HCT116 (cell line): Measurements from ENCODE around the gene COL9A3. TPM values are rescaled to one million over a fixed set of nuclear protein-coding genes. Genes with fewer than 3 reads are reported as not detected.

ENCODE experiments used
- ATAC-seq: fragments of 200-7000 bp; cut with Tn5 transposase; 2 replicates; pipeline ENCODE4 v1.9.1; 2020; ENCODE audit warnings: mild to moderate bottlenecking, moderate library complexity
- BruUV-seq: library from RNA; stranded (reverse); fragments of 400-500 nt; replicated peaks from 2 replicates; lab custom pipeline; 2021; lab: Mats Ljungman, UMichigan
- CTCF ChIA-PET: fragments of 300-600 bp; sonication (Branson Sonifier 250); formaldehyde crosslinking; loops from one replicate; lab custom pipeline; 2021; ENCODE audit warnings: antibody characterized with exemption; lab: Charles Lee
- POLR2A ChIA-PET: fragments of 300-600, 350-600 bp; sonication (Branson Sonifier 250); formaldehyde crosslinking; loops from one replicate; lab custom pipeline; 2021; ENCODE audit warnings: antibody characterized with exemption; lab: Charles Lee
- RAD21 ChIA-PET, 2 experiments: fragments of 300-600 bp; sonication (Branson Sonifier 250); formaldehyde crosslinking; loops; one replicate each; lab custom pipeline; 2023; ENCODE audit warnings: low total read pairs in 2 of 2; ENCODE audit not compliant: uncharacterized antibody in 2 of 2, unreplicated experiment in 2 of 2, low non-redundant PET in 1 of 2; lab: Charles Lee
- DNase-seq: peaks from one replicate; pipeline ENCODE4 v3.0.0-alpha.2; 2010; ENCODE audit warnings: low read depth, low spot score
- H2AFZ ChIP-seq: fragments of 200-600 bp; shearing (Covaris generic), sonication (generic); 2 replicates; pipeline ENCODE4 v1.6.1; 2017; ENCODE audit warnings: low read depth, mixed run types, mixed read lengths, antibody characterized with exemption, low read length; ENCODE audit not compliant: poor library complexity, severe bottlenecking
- H3K27ac ChIP-seq: 2 replicates; pipeline ENCODE4 v1.5.1; 2012; ENCODE audit warnings: low read depth, low read length
- H3K27me3 ChIP-seq: fragments of 200-600 bp; sonication (generic); 2 replicates; pipeline ENCODE4 v1.6.1; 2016; ENCODE audit warnings: mixed run types, low read length, mixed read lengths; ENCODE audit not compliant: insufficient read depth
- H3K36me3 ChIP-seq, 2 experiments: fragments of 200-500 bp in 1 of 2; fragments of 200-600 bp in 1 of 2; sonication (Bioruptor generic) in 1 of 2; sonication (generic) in 1 of 2; 2 replicates each; pipeline versions ENCODE4 v1.5.1 to v1.6.1; 2014 to 2016; ENCODE audit warnings: low read length in 2 of 2, inconsistent platforms in 1 of 2, mixed read lengths in 1 of 2, mixed run types in 1 of 2; ENCODE audit not compliant: insufficient read depth in 2 of 2, control insufficient read depth in 1 of 2
- H3K4me1 ChIP-seq, 2 experiments: fragments of 200-600 bp in 1 of 2; sonication (generic) in 1 of 2; 2 replicates each; pipeline versions ENCODE4 v1.5.1 to v1.6.1; 2012 to 2017; ENCODE audit warnings: low read length in 2 of 2, inconsistent platforms in 1 of 2, mild to moderate bottlenecking in 1 of 2, mixed read lengths in 1 of 2, mixed run types in 1 of 2, moderate library complexity in 1 of 2; ENCODE audit not compliant: insufficient read depth in 2 of 2, control insufficient read depth in 1 of 2
- H3K4me2 ChIP-seq: fragments of 200-600 bp; sonication (generic); 2 replicates; pipeline ENCODE4 v1.6.1; 2017; ENCODE audit warnings: mixed run types, low read length, mixed read lengths
- H3K4me3 ChIP-seq, 2 experiments: fragments of 200-600 bp in 1 of 2; sonication (generic) in 1 of 2; replicated peaks in 1 of 2; 2 replicates each; pipeline ENCODE4 v1.5.1; 2011 to 2016; ENCODE audit warnings: low read length in 2 of 2, control low read depth in 1 of 2, low read depth in 1 of 2, mild to moderate bottlenecking in 1 of 2, mixed read lengths in 1 of 2, mixed run types in 1 of 2
- H3K79me2 ChIP-seq: fragments of 200-600 bp; sonication (generic); 2 replicates; pipeline ENCODE4 v1.6.1; 2017; ENCODE audit warnings: mild to moderate bottlenecking, mixed run types, low read length, moderate library complexity, mixed read lengths; ENCODE audit not compliant: insufficient read depth
- H3K9ac ChIP-seq: fragments of 200-600 bp; sonication (generic); 2 replicates; pipeline ENCODE4 v1.6.1; 2016; ENCODE audit warnings: low read length, mixed read lengths
- H3K9me2 ChIP-seq: fragments of 200-600 bp; sonication (generic), shearing (Covaris generic); 2 replicates; pipeline ENCODE4 v1.6.1; 2017; ENCODE audit warnings: mixed run types, mild to moderate bottlenecking, moderate library complexity; ENCODE audit not compliant: insufficient read depth
- H3K9me3 ChIP-seq, 2 experiments: fragments of 200-500 bp in 1 of 2; fragments of 200-600 bp in 1 of 2; sonication (Bioruptor generic) in 1 of 2; sonication (generic) in 1 of 2; 2 replicates each; pipeline ENCODE4 v1.6.1; 2014 to 2017; ENCODE audit warnings: low read length in 2 of 2, mixed read lengths in 2 of 2, inconsistent platforms in 1 of 2, low read depth in 1 of 2, mild to moderate bottlenecking in 1 of 2, mixed run types in 1 of 2, moderate library complexity in 1 of 2; ENCODE audit not compliant: control insufficient read depth in 1 of 2, insufficient read depth in 1 of 2
- H4K20me1 ChIP-seq: fragments of 200-600 bp; sonication (generic), shearing (Covaris generic); 2 replicates; pipeline ENCODE4 v1.6.1; 2017; ENCODE audit warnings: mixed run types, mild to moderate bottlenecking, moderate library complexity; ENCODE audit not compliant: insufficient read depth
- ATF3 ChIP-seq: IDR thresholded peaks from 2 replicates; pipeline ENCODE4 v1.6.1; 2012
- CBX3 ChIP-seq: IDR thresholded peaks from 2 replicates; pipeline ENCODE4 v1.6.1; 2012; ENCODE audit warnings: low read depth
- CEBPB ChIP-seq: IDR thresholded peaks from 2 replicates; pipeline ENCODE4 v1.6.1; 2012; ENCODE audit warnings: low read depth
- CTCF ChIP-seq, 3 experiments: fragments of 200-600 bp in 1 of 3; sonication (generic) in 1 of 3; IDR thresholded peaks in 2 of 3; conservative IDR thresholded peaks in 1 of 3; 2 replicates each; pipeline ENCODE4 v1.5.1; 2012 to 2017; ENCODE audit warnings: low read depth in 2 of 3, low read length in 2 of 3, antibody characterized with exemption in 1 of 3, borderline replicate concordance in 1 of 3, control low read depth in 1 of 3, mild to moderate bottlenecking in 1 of 3, mixed read lengths in 1 of 3, mixed run types in 1 of 3, moderate library complexity in 1 of 3; ENCODE audit not compliant: insufficient read depth in 1 of 3
- EGR1 ChIP-seq: IDR thresholded peaks from 2 replicates; pipeline ENCODE4 v1.6.1; 2012; ENCODE audit warnings: low read depth
- EZH2 ChIP-seq: fragments of 200-600 bp; sonication (generic); IDR thresholded peaks from 2 replicates; pipeline ENCODE4 v1.6.1; 2017; ENCODE audit warnings: antibody characterized with exemption, mixed run types
- EZH2phosphoT487 ChIP-seq: fragments of 200-600 bp; IDR thresholded peaks from 2 replicates; pipeline ENCODE4 v1.6.1; 2018; ENCODE audit warnings: antibody characterized with exemption, borderline replicate concordance
- JUND ChIP-seq: IDR thresholded peaks from 2 replicates; pipeline ENCODE4 v1.6.1; 2012
- MAX ChIP-seq: IDR thresholded peaks from 2 replicates; pipeline ENCODE4 v1.6.1; 2012
- POLR2A ChIP-seq: IDR thresholded peaks from 2 replicates; pipeline ENCODE4 v1.7.0; 2011; ENCODE audit warnings: borderline replicate concordance; ENCODE audit not compliant: insufficient read depth, insufficient read length; ENCODE audit errors: extremely low read depth
- RAD21 ChIP-seq: IDR thresholded peaks from 2 replicates; pipeline ENCODE4 v1.6.1; 2012; ENCODE audit warnings: low read depth, mild to moderate bottlenecking
- REST ChIP-seq: IDR thresholded peaks from 2 replicates; pipeline ENCODE4 v1.6.1; 2012; ENCODE audit warnings: low read depth
- SIN3A ChIP-seq: IDR thresholded peaks from 2 replicates; pipeline ENCODE4 v1.6.1; 2012; ENCODE audit warnings: low read depth
- SP1 ChIP-seq: IDR thresholded peaks from 2 replicates; pipeline ENCODE4 v1.6.1; 2012; ENCODE audit warnings: low read depth
- YY1 ChIP-seq: IDR thresholded peaks from 2 replicates; pipeline ENCODE4 v1.6.1; 2011; ENCODE audit warnings: low read length, low read depth, moderate library complexity, mild to moderate bottlenecking; ENCODE audit not compliant: insufficient replicate concordance; ENCODE audit errors: extremely low read depth
- ZBTB33 ChIP-seq: IDR thresholded peaks from 2 replicates; pipeline ENCODE4 v1.6.1; 2011; ENCODE audit warnings: mild to moderate bottlenecking, low read length, moderate library complexity; ENCODE audit not compliant: insufficient replicate concordance; ENCODE audit errors: extremely low read depth
- ZFX ChIP-seq: fragments of 450-650 bp; IDR thresholded peaks from 2 replicates; pipeline ENCODE4 v1.6.1; 2017
- ZNF274 ChIP-seq: fragments of 200-500 bp; sonication (Bioruptor generic); IDR thresholded peaks from 2 replicates; pipeline ENCODE4 v1.6.1; 2014; ENCODE audit warnings: mild to moderate bottlenecking, low read depth, low read length, inconsistent platforms
- intact Hi-C: fragments of 100-400 bp; cut with micrococcal nuclease; formaldehyde crosslinking; loops from 2 replicates; pipeline ENCODE4 v1.10.0; 2022
- total RNA-seq: library from RNA; stranded (reverse); gene quantifications from one replicate; pipeline ENCODE4 v1.2.1, GENCODE V29; 2021; ENCODE audit not compliant: unreplicated experiment

The COL9A3 gene
- total RNA-seq, 1 experiment from 2014 or later = 29.7 TPM

GRCh38 chr20:62829231-62830230 lies 12.7 kb downstream of the COL9A3 start:
- Histone ChIP-seq H4K20me1 (no peaks in the 10 kb centered on the region), H3K27me3 (no peaks in the 10 kb centered on the region), H3K9ac (no peak overlapping the region), H2AFZ (no peak overlapping the region), H3K9me2 (no peaks in the 10 kb centered on the region), H3K4me3 (no peak overlapping the region), H3K9me3 (no peaks in the 10 kb centered on the region), H3K4me1 (peaks cover 20 to 25% of the 10 kb centered on the region in 2 experiments), H3K79me2 (no peaks in the 10 kb centered on the region), H3K36me3 (no peaks in the 10 kb centered on the region), H3K27ac (no peak overlapping the region), H3K4me2 (no peak overlapping the region)
- ATAC-seq = no peak
- BruUV-seq = no TSS peak
- ChIA-PET POLR2A (interaction anchor here (0.6 kb wide), 1 partner anchor 443 kb away, joined by 7 read pairs; the partner anchor contains the start of gene RPS21), RAD21 (no interaction called here), CTCF (no interaction called here)
- intact Hi-C loops = no loop called here
- DNase-seq = no peak
- TF ChIP-seq ZFX (no peak), CEBPB (no peak), YY1 (no peak), JUND (no peak), SIN3A (no peak), ATF3 (no peak), ZBTB33 (no peak), EZH2phosphoT487 (no peak), SP1 (no peak), MAX (no peak), RAD21 (no peak), EGR1 (no peak), CTCF (IDR thresholded peaks at IDR 0.05 in 2 of 3, conservative IDR thresholded peaks at IDR 0.05 in 1 of 3; ENCODE audit: borderline replicate concordance in 1 of 3, insufficient read depth in 1 of 3, low read depth in 2 of 3, low read length in 2 of 3) (no peak), POLR2A (no peak), ZNF274 (no peak), REST (no peak), EZH2 (no peak), CBX3 (no peak)
